TTC549 (cell line): ENCODE data around the gene ADAMTS19.

Experiments used
- FAIRE-seq: peaks from 2 replicates; lab custom pipeline; 2012; peaks lifted over from hg19 to GRCh38; lab: Jason Lieb, UNC

The ADAMTS19 gene

DNA sequence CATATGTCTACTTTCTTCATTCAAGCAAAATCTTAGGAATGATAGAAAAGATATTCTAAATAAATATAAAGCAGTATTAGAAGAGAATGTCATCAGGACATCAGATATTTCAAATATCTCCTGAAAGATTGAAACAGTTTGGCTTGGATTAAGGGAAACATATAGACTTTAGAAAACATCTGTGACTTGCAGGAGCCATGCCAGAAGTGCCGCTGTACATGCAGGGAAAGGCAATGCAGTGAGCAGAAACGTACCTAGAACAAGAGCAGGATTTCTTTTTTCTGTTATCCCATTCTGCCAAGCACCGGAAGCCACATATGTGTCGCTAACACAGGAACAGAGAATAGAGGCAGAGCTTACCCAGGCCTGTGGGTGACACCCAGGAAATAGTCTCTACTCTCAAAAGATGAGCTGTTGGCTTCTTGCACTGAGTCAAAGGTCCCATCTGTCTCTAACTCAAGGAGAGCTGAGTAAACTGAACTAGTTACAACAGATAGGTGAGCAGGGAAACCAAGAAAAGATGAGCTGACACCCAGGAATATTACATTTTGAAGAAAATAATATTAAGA is 5.8 kb downstream of the ADAMTS19 start:
- FAIRE-seq, result no peak

DNA sequence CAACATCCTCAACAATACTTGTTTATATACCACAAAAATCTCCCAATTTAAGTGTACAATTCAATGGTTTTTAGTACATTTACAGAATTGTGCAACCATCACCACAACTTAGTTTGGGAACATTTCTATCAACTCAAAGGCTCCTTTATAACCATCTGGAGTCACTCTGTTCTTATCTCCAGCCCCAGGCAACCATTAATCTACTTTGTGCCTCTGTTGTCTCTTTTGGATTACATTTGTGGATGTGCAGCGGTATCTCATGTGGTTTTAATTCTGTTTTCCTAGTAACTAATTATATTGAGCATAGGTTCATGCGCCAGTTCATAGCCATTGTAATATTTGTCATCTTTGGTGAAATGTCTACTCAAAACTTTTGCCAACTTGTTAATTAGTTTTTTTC is 14.4 kb downstream of the ADAMTS19 start:
- FAIRE-seq, result no peak

- no peak for FAIRE-seq
Measured at GRCh38 chr5:129476751-129477150, 16.7 kb downstream of the ADAMTS19 start.

- no peak for FAIRE-seq
Measured at GRCh38 chr5:129477532-129477931, 17.4 kb downstream of the ADAMTS19 start.

GRCh38 chr5:129481161-129481560 is 21.1 kb downstream of the ADAMTS19 start:
- no peak for FAIRE-seq

GRCh38 chr5:129496421-129496820 is 36.3 kb downstream of the ADAMTS19 start:
- FAIRE-seq, result no peak

GRCh38 chr5:129496864-129497595 is 36.9 kb downstream of the ADAMTS19 start:
- no peak for FAIRE-seq

- FAIRE-seq, result no peak
Measured at GRCh38 chr5:129499208-129499852, 39.2 kb downstream of the ADAMTS19 start.

DNA sequence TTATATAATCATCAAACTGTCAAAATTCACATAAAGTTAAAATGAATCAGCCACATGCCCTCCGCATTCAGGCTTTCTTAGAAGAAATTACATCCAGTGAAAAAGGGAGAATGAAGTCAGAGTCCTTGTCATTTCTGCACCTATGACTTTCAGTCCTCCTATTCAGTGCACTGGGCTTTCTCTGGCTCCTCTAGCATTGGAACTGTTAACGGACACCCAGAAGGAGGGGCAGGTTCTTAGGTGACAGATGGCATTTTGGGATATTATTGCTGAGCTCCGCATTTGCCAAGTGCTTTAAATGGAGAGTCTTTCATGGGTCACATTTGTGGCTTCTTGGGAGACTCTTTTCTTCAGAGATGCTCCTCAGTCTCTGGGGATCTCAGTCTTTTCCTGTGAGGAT is 40.0 kb downstream of the ADAMTS19 start:
- FAIRE-seq, result no peak

GRCh38 chr5:129506086-129506485 is 46.0 kb downstream of the ADAMTS19 start:
- no peak for FAIRE-seq

DNA sequence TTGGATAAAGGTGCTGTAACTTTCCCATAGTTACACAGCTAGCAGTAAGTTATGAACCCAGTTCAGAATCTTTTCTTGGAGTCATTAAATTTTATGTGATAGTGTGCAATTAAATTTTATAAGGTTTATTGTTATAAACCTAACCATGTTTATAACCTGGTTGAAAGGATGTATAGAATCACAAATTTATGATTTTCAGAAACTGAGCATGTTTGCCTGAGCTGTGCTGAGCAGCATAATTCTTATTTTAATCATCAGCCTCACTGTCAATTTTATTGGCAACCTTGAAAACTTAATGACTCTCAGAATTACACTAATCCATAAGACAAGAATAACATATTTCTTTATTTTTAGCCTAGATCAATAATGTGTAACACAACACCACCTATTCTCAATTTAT is 46.9 kb downstream of the ADAMTS19 start:
- FAIRE-seq, result no peak

- no peak for FAIRE-seq
Measured at GRCh38 chr5:129507527-129507926, 47.4 kb downstream of the ADAMTS19 start.

DNA sequence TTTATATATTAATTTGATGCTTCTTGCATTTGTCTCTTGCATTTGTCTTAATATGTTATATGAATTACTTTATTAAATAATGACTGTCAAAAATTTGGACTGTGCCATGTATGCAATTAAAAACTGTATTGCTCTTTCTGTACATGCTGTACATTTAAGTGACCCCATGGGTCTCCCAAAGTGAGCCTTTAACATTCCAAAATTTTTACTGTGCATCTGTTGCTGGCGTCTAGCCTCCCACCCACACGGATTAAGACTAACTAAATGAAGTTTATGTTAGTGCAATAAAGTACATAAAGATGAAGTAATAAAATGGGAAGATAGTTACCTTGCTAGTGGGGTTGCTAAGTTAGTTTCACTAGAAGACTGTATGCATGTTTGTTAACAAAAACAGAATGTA is 48.5 kb downstream of the ADAMTS19 start:
- FAIRE-seq, result no peak

DNA sequence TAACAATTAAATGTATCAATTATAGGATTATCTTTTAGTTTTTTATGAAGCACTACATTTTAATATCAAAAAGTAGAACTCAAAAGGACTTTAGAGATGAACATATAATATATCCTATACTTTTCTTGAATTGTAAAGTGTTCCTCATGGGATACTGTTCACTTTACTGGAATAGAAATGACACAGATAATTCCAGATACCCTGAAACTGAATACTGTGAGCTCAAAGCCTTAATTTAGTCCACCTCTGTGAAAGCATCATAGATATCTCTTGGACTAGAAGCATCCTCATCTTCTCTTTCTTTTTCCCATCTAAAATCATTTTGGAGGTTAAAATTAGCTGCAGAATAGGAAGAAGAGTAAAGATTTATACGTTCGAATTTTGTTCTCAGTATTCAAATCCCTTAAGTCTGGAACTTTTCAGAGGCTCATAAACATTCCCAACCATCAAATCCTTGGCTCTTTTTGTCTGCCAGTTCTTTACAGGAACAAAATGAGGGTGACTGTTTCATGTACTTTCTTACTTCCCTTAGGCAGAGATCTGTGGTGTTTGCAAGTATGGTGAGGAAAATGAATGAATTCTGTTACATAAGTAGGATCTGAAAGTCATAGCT is 49.4 kb downstream of the ADAMTS19 start:
- no peak for FAIRE-seq

GRCh38 chr5:129511291-129511690 is 51.2 kb downstream of the ADAMTS19 start:
- no peak for FAIRE-seq

DNA sequence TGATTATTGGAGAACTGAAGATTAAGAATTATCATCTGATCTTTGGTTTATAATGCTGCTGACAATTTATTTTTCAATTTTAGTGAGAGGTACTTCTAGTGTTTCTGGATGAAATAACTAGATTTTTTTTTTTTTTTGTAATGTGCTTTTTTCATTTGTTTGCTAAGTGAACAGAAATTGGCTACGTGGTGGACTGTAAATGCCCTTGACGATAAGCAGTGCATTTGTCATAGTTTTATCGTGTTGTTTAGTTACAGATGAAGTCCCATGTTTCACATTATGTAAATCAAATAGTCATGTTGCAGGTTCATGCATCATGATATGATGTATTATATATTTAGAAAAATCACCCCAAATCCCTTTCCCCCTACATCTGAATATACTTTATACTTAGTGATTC is 81.0 kb downstream of the ADAMTS19 start:
- no peak for FAIRE-seq

- no peak for FAIRE-seq
Measured at GRCh38 chr5:129541648-129542251, 81.7 kb downstream of the ADAMTS19 start.

DNA sequence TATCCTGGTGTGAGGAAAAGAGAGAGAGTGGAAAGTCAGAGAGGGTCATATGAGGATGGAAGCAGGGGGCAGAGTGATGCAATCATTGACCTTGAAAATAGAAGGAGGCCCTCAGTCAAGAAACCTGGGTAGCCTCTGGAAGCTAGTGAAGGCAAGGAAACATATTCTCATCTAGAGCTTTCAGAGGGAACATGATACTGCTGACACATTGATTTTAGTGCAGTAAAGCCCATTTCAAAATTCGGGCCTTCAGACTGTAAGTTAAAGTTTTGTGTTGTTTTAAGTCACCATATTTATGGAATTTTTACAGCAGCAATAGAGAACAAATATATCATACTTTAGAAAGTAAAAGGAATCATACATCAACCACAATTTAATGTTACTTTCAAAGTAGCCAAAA is 87.0 kb downstream of the ADAMTS19 start:
- FAIRE-seq, result no peak

- FAIRE-seq, result no peak
Measured at GRCh38 chr5:129554134-129554904, 94.2 kb downstream of the ADAMTS19 start.

DNA sequence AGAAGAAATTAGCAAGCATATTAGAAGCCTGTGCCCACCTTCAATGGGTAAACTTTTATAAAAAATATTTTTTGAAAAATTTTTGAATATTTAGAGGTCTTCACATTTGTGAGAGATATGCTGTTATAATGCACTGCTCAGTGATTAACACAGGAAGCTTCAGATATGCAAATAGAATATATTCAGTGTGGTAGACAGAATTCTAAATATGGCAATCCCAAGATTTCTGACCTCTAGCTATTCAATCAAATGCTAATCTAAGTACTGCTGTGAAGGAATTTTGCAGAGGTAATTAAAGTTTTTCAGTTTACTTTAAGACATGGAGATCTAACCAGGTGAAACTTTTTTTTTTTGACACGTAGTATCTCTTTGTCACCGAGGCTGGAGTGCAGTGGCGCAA is 103.5 kb downstream of the ADAMTS19 start:
- no peak for FAIRE-seq

DNA sequence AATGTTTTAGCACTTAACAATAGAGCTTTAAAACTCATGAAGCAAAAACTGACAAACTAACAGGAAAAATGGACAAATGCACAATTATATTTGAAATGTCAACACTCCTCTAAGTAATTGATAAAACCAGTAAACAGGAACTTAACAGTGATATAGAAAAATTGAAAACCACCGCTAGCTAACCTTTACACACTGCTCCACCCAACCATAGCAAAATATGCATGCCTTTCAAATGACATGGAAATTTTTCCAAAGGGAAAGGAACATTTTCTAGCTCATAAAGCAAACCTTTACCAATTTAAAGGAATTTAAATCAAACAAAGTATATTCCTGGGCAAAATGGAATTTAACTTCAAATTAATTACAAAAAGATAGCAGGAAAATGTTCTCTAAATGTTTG is 109.2 kb downstream of the ADAMTS19 start:
- FAIRE-seq, result no peak

DNA sequence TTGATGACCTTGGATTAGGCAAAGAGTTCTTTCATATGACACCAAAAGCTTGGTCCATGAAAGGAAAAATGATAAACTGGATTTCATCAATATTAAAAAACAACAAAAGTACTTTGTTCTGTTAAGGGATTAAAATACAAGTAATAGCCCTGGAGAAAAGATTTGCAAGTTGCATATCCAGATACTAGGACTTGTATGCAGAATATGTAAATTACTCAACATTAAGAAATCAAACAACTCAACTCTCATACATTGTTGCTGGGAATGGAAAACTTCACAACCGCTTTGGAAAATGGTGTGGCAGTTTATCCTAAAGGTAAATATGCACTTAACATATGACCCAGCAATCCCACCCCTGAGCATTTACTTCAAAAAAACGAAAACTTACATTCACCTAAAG is 112.0 kb downstream of the ADAMTS19 start:
- no peak for FAIRE-seq
